Urinary bladder (tissue), 4 donors: Measurements from ENCODE around the gene SCYL1. TPM values are rescaled to one million over a fixed set of nuclear protein-coding genes. Genes with fewer than 3 reads are reported as not detected.
A peak's percentile ranks its signal among the peaks of the same experiment; 100 is the strongest.

Source experiments
- DNase-seq: peaks from one replicate; pipeline ENCODE4 v3.0.0-alpha.2; 2015; ENCODE audit errors: extremely low spot score
- H3K27ac ChIP-seq: one replicate; pipeline ENCODE4 v1.5.1; 2013; ENCODE audit warnings: low read depth, mild to moderate bottlenecking, moderate library complexity
- H3K36me3 ChIP-seq: one replicate; pipeline ENCODE4 v1.6.1; 2013; ENCODE audit warnings: mild to moderate bottlenecking, moderate library complexity; ENCODE audit not compliant: insufficient read depth
- H3K4me1 ChIP-seq: one replicate; pipeline ENCODE4 v1.6.1; 2013; ENCODE audit warnings: mild to moderate bottlenecking, moderate library complexity; ENCODE audit not compliant: insufficient read depth
- H3K4me3 ChIP-seq: one replicate; pipeline ENCODE4 v1.5.1; 2013; ENCODE audit warnings: low read depth, low read length
- WGBS: extraction: QIAGEN DNeasy Blood & Tissue Kit; methylation state at CpG from one replicate; pipeline ENCODE4 v1.1.7; 2013; 5-methylcytosine and 5-hydroxymethylcytosine counted together
- polyA plus RNA-seq: library from polyadenylated mRNA; stranded (reverse); fragments of 200-250 nt; gene quantifications from one replicate; pipeline ENCODE4 v1.2.3, GENCODE V29; 2013
- total RNA-seq: library from RNA; depleted of rRNA; stranded (reverse); fragments of >200 nt; gene quantifications from one replicate; pipeline ENCODE4 v1.2.3, GENCODE V29; 2014
- donor health status: healthy with polysubstance abuse.
- donor health status: healthy.

The SCYL1 gene
- total and polyA plus RNA-seq, 2 donors = 43.4 to 82.0 TPM

- WGBS = 87% methylated on average over 12 of the region's 12 CpGs
- Histone ChIP-seq H3K4me1 (no peaks in the 10 kb centered on the region), H3K27ac (no peak overlapping the region), H3K4me3 (no peak overlapping the region), H3K36me3 (peaks cover 3% of the 10 kb centered on the region)
- no peak for DNase-seq
These were observed 4.0 kb downstream of the SCYL1 start for GRCh38 chr11:65528819-65529350.

- no peak for DNase-seq
- Histone ChIP-seq H3K36me3 (peaks cover 3% of the 10 kb centered on the region), H3K27ac (no peak overlapping the region), H3K4me3 (no peak overlapping the region), H3K4me1 (no peaks in the 10 kb centered on the region)
- WGBS = 78% methylated on average over 10 of the region's 10 CpGs
These were observed 4.7 kb downstream of the SCYL1 start for GRCh38 chr11:65529475-65530156.

GRCh38 chr11:65530157-65530496, 5.2 kb downstream of the SCYL1 start:
- Histone ChIP-seq H3K4me3 (no peak overlapping the region), H3K36me3 (peaks cover 3% of the 10 kb centered on the region)
- no peak for DNase-seq

GRCh38 chr11:65532388-65533064, 7.6 kb downstream of the SCYL1 start:
- DNase-seq = no peak
- WGBS = 70% methylated on average over 15 of the region's 15 CpGs
- H3K36me3 ChIP-seq = no peaks in the 10 kb centered on the region
- H3K4me1 ChIP-seq = no peaks in the 10 kb centered on the region
- H3K4me3 ChIP-seq = no peak overlapping the region
- no peak overlapping the region for H3K27ac ChIP-seq

More at GRCh38 chr11:65530157-65530496, 5.2 kb downstream of the SCYL1 start:
- H3K4me1 ChIP-seq = no peaks in the 10 kb centered on the region
- H3K27ac ChIP-seq = no peak overlapping the region
- WGBS = 79% methylated on average over 5 of the region's 5 CpGs

GRCh38 chr11:65535102-65535501, 10.2 kb downstream of the SCYL1 start:
- H3K4me3 ChIP-seq = no peak overlapping the region
- WGBS = 85% methylated on average over 9 of the region's 9 CpGs
- no peaks in the 10 kb centered on the region for H3K4me1 ChIP-seq
- no peak for DNase-seq
- no peaks in the 10 kb centered on the region for H3K36me3 ChIP-seq
- H3K27ac ChIP-seq = no peak overlapping the region

GRCh38 chr11:65536412-65537295, 11.8 kb downstream of the SCYL1 start:
- Histone ChIP-seq H3K4me1 (no peaks in the 10 kb centered on the region), H3K4me3 (no peak overlapping the region), H3K27ac (no peak overlapping the region), H3K36me3 (no peaks in the 10 kb centered on the region)
- no peak for DNase-seq
- WGBS = 83% methylated on average over 12 of the region's 12 CpGs

GRCh38 chr11:65537296-65537597, 12.4 kb downstream of the SCYL1 start:
- no peaks in the 10 kb centered on the region for H3K4me1 ChIP-seq
- H3K36me3 ChIP-seq = no peaks in the 10 kb centered on the region
- H3K4me3 ChIP-seq = no peak overlapping the region
- H3K27ac ChIP-seq = no peak overlapping the region
- 90% methylated on average over 2 of the region's 2 CpGs for WGBS
- no peak for DNase-seq

- H3K27ac ChIP-seq = no peak overlapping the region
These were observed 12.8 kb downstream of the SCYL1 start for GRCh38 chr11:65537620-65538231.

GRCh38 chr11:65538232-65538914, 13.5 kb downstream of the SCYL1 start:
- WGBS = 80% methylated on average over 43 of the region's 43 CpGs
- no peak for DNase-seq
- no peak overlapping the region for H3K27ac ChIP-seq
- H3K4me1 ChIP-seq = no peaks in the 10 kb centered on the region
- H3K4me3 ChIP-seq = no peak overlapping the region
- H3K36me3 ChIP-seq = no peaks in the 10 kb centered on the region

More at GRCh38 chr11:65537620-65538231, 12.8 kb downstream of the SCYL1 start:
- no peak overlapping the region for H3K4me3 ChIP-seq
- H3K4me1 ChIP-seq = no peaks in the 10 kb centered on the region
- WGBS = 74% methylated on average over 18 of the region's 18 CpGs
- no peak for DNase-seq
- H3K36me3 ChIP-seq = no peaks in the 10 kb centered on the region

- Histone ChIP-seq H3K36me3 (no peaks in the 10 kb centered on the region), H3K27ac (peak overlapping the region; percentile 68), H3K4me3 (no peak overlapping the region), H3K4me1 (no peaks in the 10 kb centered on the region)
- DNase-seq = no peak
- WGBS = 78% methylated on average over 92 of the region's 92 CpGs
These were observed 14.2 kb downstream of the SCYL1 start for GRCh38 chr11:65538915-65539743.

- no peaks in the 10 kb centered on the region for H3K36me3 ChIP-seq
- 14% methylated on average over 60 of the region's 60 CpGs for WGBS
- peak overlapping the region; percentile 68 for H3K27ac ChIP-seq
- H3K4me3 ChIP-seq = peak overlapping the region; percentile 36
- no peak for DNase-seq
- no peaks in the 10 kb centered on the region for H3K4me1 ChIP-seq
These were observed 14.9 kb downstream of the SCYL1 start for GRCh38 chr11:65539744-65540289.
